Stomach (tissue), 4 donors: ENCODE results near the gene HIGD2B.

Experiments
- EP300 ChIP-seq: sonication (generic); formaldehyde crosslinking; IDR thresholded peaks from one replicate; pipeline ENCODE4 v1.6.1; 2017; ENCODE audit warnings: antibody characterized with exemption
- TF ChIP-seq, protein P1 (sequence below), 7 experiments: fragments of 450-650 bp in 4 of 7; fragments of 200-600 bp in 3 of 7; sonication (generic) in 3 of 7; IDR thresholded peaks; one replicate each; pipeline ENCODE4 v1.5.1; 2016 to 2019; ENCODE audit warnings: antibody characterized with exemption in 7 of 7, control low read depth in 2 of 7, mild to moderate bottlenecking in 1 of 7

DNA sequence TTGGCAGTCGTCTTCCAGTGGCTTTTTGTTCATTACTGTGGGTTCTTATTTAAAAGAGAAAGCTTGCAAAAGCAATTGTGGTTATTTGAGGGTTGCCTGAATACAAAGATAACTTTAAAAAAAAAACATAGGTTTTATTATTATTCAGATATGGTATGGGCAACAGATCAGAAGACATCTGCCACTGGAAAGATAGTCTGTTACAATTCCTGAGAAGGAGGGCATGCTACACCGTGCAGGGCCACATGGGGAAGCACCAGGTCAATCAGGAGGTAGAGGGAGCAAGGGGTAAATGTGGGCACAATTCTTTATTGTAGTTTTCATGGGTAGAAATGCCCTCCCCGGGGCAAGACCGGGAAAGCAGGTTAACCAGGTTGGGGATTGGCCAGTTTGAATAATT is 46.5 kb upstream of the HIGD2B start:
- no peak for TF ChIP-seq EP300
- TF ChIP-seq, protein P1, sequence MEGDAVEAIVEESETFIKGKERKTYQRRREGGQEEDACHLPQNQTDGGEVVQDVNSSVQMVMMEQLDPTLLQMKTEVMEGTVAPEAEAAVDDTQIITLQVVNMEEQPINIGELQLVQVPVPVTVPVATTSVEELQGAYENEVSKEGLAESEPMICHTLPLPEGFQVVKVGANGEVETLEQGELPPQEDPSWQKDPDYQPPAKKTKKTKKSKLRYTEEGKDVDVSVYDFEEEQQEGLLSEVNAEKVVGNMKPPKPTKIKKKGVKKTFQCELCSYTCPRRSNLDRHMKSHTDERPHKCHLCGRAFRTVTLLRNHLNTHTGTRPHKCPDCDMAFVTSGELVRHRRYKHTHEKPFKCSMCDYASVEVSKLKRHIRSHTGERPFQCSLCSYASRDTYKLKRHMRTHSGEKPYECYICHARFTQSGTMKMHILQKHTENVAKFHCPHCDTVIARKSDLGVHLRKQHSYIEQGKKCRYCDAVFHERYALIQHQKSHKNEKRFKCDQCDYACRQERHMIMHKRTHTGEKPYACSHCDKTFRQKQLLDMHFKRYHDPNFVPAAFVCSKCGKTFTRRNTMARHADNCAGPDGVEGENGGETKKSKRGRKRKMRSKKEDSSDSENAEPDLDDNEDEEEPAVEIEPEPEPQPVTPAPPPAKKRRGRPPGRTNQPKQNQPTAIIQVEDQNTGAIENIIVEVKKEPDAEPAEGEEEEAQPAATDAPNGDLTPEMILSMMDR (IDR thresholded peaks at IDR 0.05): no peak
